ENCODE data around the gene MARCKSL1. TPM values are rescaled to one million over a fixed set of nuclear protein-coding genes. Genes with fewer than 3 reads are reported as not detected.

Gene MARCKSL1
- total and polyA plus RNA-seq, 2 experiments from 2014 or later: 263 to 587 TPM

- no peak overlapping the region for H3K4me3 ChIP-seq
- no peaks in the 10 kb centered on the region for H3K27me3 ChIP-seq
- no peak overlapping the region for H3K27ac ChIP-seq
- H3K9me3 ChIP-seq (ENCODE audit: low read depth): no peaks in the 10 kb centered on the region
- peaks cover 2% of the 10 kb centered on the region for H3K4me1 ChIP-seq (ENCODE audit: low read depth)
- DNase-seq (ENCODE audit: low read depth in 1 of 2, low spot score in 1 of 2): no peak
- TF ChIP-seq CTCF (IDR thresholded peaks at IDR 0.05; ENCODE audit: low read depth, low read length): no peak
- H3K36me3 ChIP-seq: no peaks in the 10 kb centered on the region
These were observed 6.7 kb upstream of the MARCKSL1 start for GRCh38 chr1:32342704-32343103.

DNA sequence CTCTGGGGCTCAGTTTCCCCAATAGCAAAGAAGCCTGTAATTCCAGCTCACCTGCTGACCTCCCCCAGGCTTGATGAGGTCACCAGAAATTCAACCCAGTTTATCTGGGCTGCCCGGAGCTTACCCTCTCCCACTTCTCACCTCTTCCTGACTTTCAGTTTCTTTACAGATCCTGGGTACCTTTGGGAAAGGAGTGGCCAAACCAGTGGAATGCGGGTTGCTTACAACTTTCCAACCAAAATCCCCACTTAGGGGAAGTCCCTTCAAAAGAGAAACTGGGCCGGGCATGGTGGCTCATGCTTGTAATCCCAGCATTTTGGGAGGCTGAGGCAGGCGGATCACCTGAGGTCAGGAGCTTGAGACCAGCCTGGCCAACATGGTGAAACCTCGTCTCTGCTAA is 5.9 kb upstream of the MARCKSL1 start:
- no peak for TF ChIP-seq CTCF (IDR thresholded peaks at IDR 0.05; ENCODE audit: low read depth, low read length)
- Histone ChIP-seq H3K27ac (no peak overlapping the region), H3K27me3 (no peaks in the 10 kb centered on the region), H3K4me1 (ENCODE audit: low read depth) (peaks cover 2% of the 10 kb centered on the region), H3K9me3 (ENCODE audit: low read depth) (no peaks in the 10 kb centered on the region), H3K4me3 (no peak overlapping the region), H3K36me3 (no peaks in the 10 kb centered on the region)
- DNase-seq (ENCODE audit: low read depth in 1 of 2, low spot score in 1 of 2): no peak

DNA sequence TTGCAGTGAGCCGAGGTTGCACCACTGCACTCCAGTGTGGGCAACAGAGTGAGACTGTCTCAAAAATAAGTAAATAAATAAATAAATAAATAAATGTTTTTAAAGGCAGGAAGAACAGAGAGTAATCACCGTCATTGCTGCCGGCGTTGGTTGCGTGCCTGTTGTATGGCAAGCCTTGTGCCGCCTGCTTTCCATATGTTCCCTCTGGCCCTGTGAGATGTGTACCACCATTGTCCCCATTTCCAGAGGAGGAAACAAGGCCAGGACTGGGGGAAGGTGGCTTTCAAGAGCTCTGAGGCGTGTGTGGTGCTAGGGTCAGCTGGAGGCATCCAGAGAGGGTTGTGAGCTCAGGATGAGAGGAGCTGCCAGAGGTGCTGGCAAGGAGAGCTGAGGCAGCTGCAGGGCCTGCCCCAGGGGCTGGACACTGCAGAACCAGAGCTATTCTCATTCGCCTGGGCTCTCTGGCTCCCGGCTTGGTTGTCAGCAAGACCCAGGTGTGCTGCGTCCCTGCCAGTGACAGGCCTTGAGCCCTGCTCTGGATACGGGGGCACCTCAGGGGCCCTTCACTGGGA is 5.2 kb upstream of the MARCKSL1 start:
- Histone ChIP-seq H3K4me1 (ENCODE audit: low read depth) (peaks cover 2% of the 10 kb centered on the region), H3K36me3 (no peaks in the 10 kb centered on the region), H3K9me3 (ENCODE audit: low read depth) (no peaks in the 10 kb centered on the region), H3K27me3 (no peaks in the 10 kb centered on the region), H3K27ac (no peak overlapping the region), H3K4me3 (no peak overlapping the region)
- no peak for DNase-seq (ENCODE audit: low read depth in 1 of 2, low spot score in 1 of 2)
- TF ChIP-seq CTCF (IDR thresholded peaks at IDR 0.05; ENCODE audit: low read depth, low read length): no peak

DNA sequence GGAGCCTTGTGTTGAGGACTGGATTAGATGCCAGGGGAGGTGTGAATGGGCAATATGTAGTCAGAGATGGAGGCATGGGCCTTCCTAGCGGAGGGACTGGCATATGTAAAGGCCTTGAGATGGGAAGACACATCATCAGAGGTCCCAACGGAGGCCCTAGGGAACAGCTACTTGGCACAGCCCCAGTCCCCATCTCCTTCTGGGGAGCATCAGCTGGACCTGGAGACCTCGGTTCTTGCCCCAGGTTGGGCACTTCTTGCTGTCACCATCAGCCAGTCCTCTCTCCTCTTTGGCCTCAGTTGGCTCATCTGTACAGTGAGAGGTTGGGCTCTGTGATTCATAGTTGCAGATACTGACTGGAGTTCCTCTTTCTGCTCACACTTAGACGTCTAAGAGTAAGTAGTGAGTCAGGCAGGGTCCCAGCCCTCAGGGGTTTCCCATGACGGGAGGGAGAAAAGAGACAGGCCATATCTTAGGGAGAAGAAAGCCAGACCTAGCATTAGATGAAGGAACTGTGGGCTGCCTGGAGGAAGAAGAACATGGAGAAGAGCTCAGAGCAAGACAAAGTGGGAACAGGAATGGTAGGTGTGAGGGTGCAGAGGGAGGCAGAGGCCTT is 3.4 kb upstream of the MARCKSL1 start:
- no peaks in the 10 kb centered on the region for H3K9me3 ChIP-seq (ENCODE audit: low read depth)
- no peak for TF ChIP-seq CTCF (IDR thresholded peaks at IDR 0.05; ENCODE audit: low read depth, low read length)
- H3K4me1 ChIP-seq (ENCODE audit: low read depth): peaks cover 3% of the 10 kb centered on the region
- H3K4me3 ChIP-seq: no peak overlapping the region
- DNase-seq (ENCODE audit: low read depth in 1 of 2, low spot score in 1 of 2): peak in 1 of 2 donors; percentile 67
- H3K27ac ChIP-seq: no peak overlapping the region
- H3K36me3 ChIP-seq: no peaks in the 10 kb centered on the region
- H3K27me3 ChIP-seq: no peaks in the 10 kb centered on the region

- Histone ChIP-seq H3K4me3 (no peak overlapping the region), H3K27ac (no peak overlapping the region), H3K36me3 (peaks cover under 1% of the 10 kb centered on the region), H3K27me3 (no peaks in the 10 kb centered on the region), H3K4me1 (ENCODE audit: low read depth) (peaks cover 7% of the 10 kb centered on the region), H3K9me3 (ENCODE audit: low read depth) (no peaks in the 10 kb centered on the region)
- no peak for DNase-seq (ENCODE audit: low read depth in 1 of 2, low spot score in 1 of 2)
- TF ChIP-seq CTCF (IDR thresholded peaks at IDR 0.05; ENCODE audit: low read depth, low read length): no peak
These were observed 2.7 kb upstream of the MARCKSL1 start for GRCh38 chr1:32338637-32339145.
